ENCODE measurements around the gene OR2F1. TPM values are rescaled to one million over a fixed set of nuclear protein-coding genes. Genes with fewer than 3 reads are reported as not detected.

The OR2F1 gene
- polyA plus RNA-seq, 2 of the 4 experiments (the other 2 are of a cell fraction) = not detected

DNA sequence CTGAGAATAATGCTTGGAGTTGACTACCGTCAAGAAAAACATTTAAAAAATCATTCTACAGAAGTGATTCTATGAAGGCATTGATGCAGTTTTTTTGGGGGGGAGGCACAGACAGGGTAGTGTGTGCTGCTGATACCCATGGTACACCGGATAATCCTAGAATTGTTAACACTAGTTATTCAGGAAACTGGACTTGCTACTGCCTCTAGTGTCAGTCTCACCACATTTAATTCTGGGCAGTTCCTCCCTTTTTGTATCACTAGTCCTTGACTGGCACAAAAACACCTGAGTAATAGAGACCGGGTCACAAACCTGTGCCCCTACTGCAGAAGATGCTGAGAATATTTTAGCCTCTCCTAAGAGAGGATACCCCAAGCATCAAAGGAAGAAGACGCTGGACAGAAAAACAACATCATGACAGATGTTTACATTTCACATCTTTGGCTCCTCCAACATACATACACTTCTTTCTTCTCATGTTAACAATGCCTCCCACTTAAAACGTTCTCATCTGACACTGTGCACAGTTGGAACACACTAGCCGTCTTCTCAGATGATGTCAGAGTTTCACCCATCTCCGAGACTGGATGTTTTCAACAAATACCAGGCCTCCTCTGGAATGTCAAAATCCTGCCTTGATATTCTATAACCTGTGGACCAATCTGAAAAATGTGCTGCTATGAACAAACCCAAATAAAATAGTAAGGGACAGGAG lies 39.5 kb upstream of the OR2F1 start:
- ATAC-seq = peak in 1 of 2 experiments; percentile 66; a peak in 2 of 6 replicates
- DNase-seq (ENCODE audit: low read depth in 1 of 2, low spot score in 1 of 2) = no peak
- 59% methylated on average over 7 of the region's 7 CpGs for WGBS (ENCODE audit: missing lambda C conversion rate)
- POLR2A ChIA-PET = no interaction called here
- Histone ChIP-seq H3K4me3 (no peak overlapping the region), H3K27ac (no peak overlapping the region), H3K4me1 (no peaks in the 10 kb centered on the region), H3K4me2 (no peak overlapping the region), H3K9me3 (no peaks in the 10 kb centered on the region)
- CTCF ChIA-PET = no interaction called here
- FAIRE-seq = no peak
- no peak for TF ChIP-seq BHLHE40 (IDR thresholded peaks at IDR 0.05; ENCODE audit: low read depth, low read length)
- TF ChIP-seq JUNB (IDR thresholded peaks at IDR 0.05) = no peak
- TF ChIP-seq, protein P1, sequence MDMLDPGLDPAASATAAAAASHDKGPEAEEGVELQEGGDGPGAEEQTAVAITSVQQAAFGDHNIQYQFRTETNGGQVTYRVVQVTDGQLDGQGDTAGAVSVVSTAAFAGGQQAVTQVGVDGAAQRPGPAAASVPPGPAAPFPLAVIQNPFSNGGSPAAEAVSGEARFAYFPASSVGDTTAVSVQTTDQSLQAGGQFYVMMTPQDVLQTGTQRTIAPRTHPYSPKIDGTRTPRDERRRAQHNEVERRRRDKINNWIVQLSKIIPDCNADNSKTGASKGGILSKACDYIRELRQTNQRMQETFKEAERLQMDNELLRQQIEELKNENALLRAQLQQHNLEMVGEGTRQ (IDR thresholded peaks at IDR 0.05) = no peak
- no peak for TF ChIP-seq BCL3 (IDR thresholded peaks at IDR 0.05)
- TF ChIP-seq EHF (CRISPR knock-in tag; IDR thresholded peaks at IDR 0.05) = no peak
- TF ChIP-seq GATA3 (IDR thresholded peaks at IDR 0.05; ENCODE audit: borderline replicate concordance) = no peak
- no peak for TF ChIP-seq NPAS2 (CRISPR knock-in tag; IDR thresholded peaks at IDR 0.05; ENCODE audit: borderline replicate concordance)
- TF ChIP-seq TP53 (CRISPR knock-in tag; IDR thresholded peaks at IDR 0.05) = no peak
- TF ChIP-seq ZFP36 (IDR thresholded peaks at IDR 0.05; ENCODE audit: borderline replicate concordance, partially characterized antibody) = no peak

DNA sequence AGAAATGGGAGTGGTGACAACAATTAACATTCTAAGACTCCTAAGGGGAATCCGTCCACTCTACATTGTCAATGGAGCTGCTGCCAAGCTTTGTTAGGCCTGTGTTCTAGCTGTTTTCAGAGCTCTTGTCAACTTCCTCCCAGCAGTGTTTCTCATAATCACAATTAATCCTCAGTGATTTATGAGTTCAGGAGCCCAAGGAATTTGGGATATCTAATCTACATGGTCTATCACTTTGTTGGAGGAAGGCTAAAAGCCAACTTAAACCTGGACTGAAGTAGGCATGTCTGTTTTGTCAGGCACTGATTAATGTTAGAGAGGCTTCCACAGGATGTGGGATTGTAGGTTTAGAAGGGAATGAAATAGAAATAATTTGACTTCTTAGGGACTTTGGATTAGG lies 29.8 kb upstream of the OR2F1 start:
- TF ChIP-seq TP53 (CRISPR knock-in tag; IDR thresholded peaks at IDR 0.05) (no peak), NFE2L2 (conservative IDR thresholded peaks at IDR 0.05; ENCODE audit: low read length) (no peak), HES2 (IDR thresholded peaks at IDR 0.05) (no peak), EHMT2 (IDR thresholded peaks at IDR 0.05; ENCODE audit: low read depth) (no peak), RCOR1 (IDR thresholded peaks at IDR 0.05; ENCODE audit: low read depth, low read length) (no peak), CEBPB (IDR thresholded peaks at IDR 0.05) (no peak), CBX8 (IDR thresholded peaks at IDR 0.05) (no peak), KDM5A (IDR thresholded peaks at IDR 0.05) (no peak), HOXB5 (CRISPR knock-in tag; IDR thresholded peaks at IDR 0.05) (no peak), SMC3 (IDR thresholded peaks at IDR 0.05) (no peak), RNF2 (IDR thresholded peaks at IDR 0.05; ENCODE audit: borderline replicate concordance, low read depth) (no peak), FOSL2 (IDR thresholded peaks at IDR 0.05) (no peak), FOSL2 (CRISPR knock-in tag; IDR thresholded peaks at IDR 0.05) (no peak), MYC (IDR thresholded peaks at IDR 0.05; ENCODE audit: borderline replicate concordance, low read length) (no peak), HEYL (CRISPR knock-in tag; IDR thresholded peaks at IDR 0.05) (no peak), MAZ (IDR thresholded peaks at IDR 0.05; ENCODE audit: borderline replicate concordance, low read depth, low read length) (no peak), CHD4 (IDR thresholded peaks at IDR 0.05; ENCODE audit: borderline replicate concordance) (no peak), JUNB (IDR thresholded peaks at IDR 0.05) (no peak)
- 90% methylated on average over 1 of the region's 1 CpG for WGBS (ENCODE audit: missing lambda C conversion rate)
- ATAC-seq (no peak), DNase-seq (ENCODE audit: low read depth in 1 of 2, low spot score in 1 of 2) (no peak), FAIRE-seq (no peak)
- no peaks in the 10 kb centered on the region for H3K4me1 ChIP-seq
- ChIA-PET CTCF (interaction anchor here (1.0 kb wide), 1 partner anchor 13 kb away, joined by 3 read pairs; no protein-coding TSS in a partner anchor), POLR2A (no interaction called here)
- H3K27ac ChIP-seq = no peak overlapping the region
- H3K9me3 ChIP-seq = no peaks in the 10 kb centered on the region
- H3K4me3 ChIP-seq = no peak overlapping the region
- no peak overlapping the region for H3K4me2 ChIP-seq
